MG63 (cell line): ENCODE measurements around the gene PHLDA2. TPM values are rescaled to one million over a fixed set of nuclear protein-coding genes. Genes with fewer than 3 reads are reported as not detected.
A peak's percentile ranks its signal among the peaks of the same experiment; 100 is the strongest.

Experiments used
- DNase-seq: peaks from one replicate; pipeline ENCODE4 v3.0.0-alpha.2; 2020
- H3K27me3 ChIP-seq: fragments of 250-450 bp; sonication (Bioruptor Pico); 2 replicates; pipeline ENCODE4 v1.5.1; 2020; ENCODE audit warnings: mild to moderate bottlenecking, moderate library complexity
- H3K36me3 ChIP-seq: fragments of 250-450 bp; sonication (Bioruptor Pico); 2 replicates; pipeline ENCODE4 v1.5.1; 2020; ENCODE audit warnings: mild to moderate bottlenecking, moderate library complexity
- H3K4me3 ChIP-seq: fragments of 250-450 bp; sonication (Bioruptor Pico); 2 replicates; pipeline ENCODE4 v1.5.1; 2020; ENCODE audit warnings: mild to moderate bottlenecking, moderate library complexity
- H3K9me3 ChIP-seq: fragments of 250-450 bp; sonication (Bioruptor Pico); 2 replicates; pipeline ENCODE4 v1.5.1; 2020; ENCODE audit warnings: mild to moderate bottlenecking, moderate library complexity
- total RNA-seq: library from RNA; depleted of rRNA; stranded (reverse); fragments of >200 nt; shearing (Covaris generic); gene quantifications from 2 replicates; pipeline ENCODE4 v1.2.3, GENCODE V29; 2014; ENCODE audit warnings: low replicate concordance

Gene PHLDA2
- total RNA-seq, 1 experiment from 2014 or later, result 26.4 TPM

- Histone ChIP-seq H3K36me3 (no peaks in the 10 kb centered on the region), H3K4me3 (no peak overlapping the region), H3K9me3 (no peaks in the 10 kb centered on the region), H3K27me3 (no peaks in the 10 kb centered on the region)
- DNase-seq, result peak; percentile 80
These were observed 30.7 kb downstream of the PHLDA2 start for GRCh38 chr11:2898366-2899079.

GRCh38 chr11:2897048-2897447 is 32.2 kb downstream of the PHLDA2 start:
- DNase-seq, result no peak
- no peaks in the 10 kb centered on the region for H3K27me3 ChIP-seq
- H3K9me3 ChIP-seq, result no peaks in the 10 kb centered on the region
- no peak overlapping the region for H3K4me3 ChIP-seq
- no peaks in the 10 kb centered on the region for H3K36me3 ChIP-seq

- Histone ChIP-seq H3K27me3 (no peaks in the 10 kb centered on the region), H3K36me3 (no peaks in the 10 kb centered on the region), H3K4me3 (no peak overlapping the region), H3K9me3 (no peaks in the 10 kb centered on the region)
- no peak for DNase-seq
These were observed 33.2 kb downstream of the PHLDA2 start for GRCh38 chr11:2896047-2896446.

DNA sequence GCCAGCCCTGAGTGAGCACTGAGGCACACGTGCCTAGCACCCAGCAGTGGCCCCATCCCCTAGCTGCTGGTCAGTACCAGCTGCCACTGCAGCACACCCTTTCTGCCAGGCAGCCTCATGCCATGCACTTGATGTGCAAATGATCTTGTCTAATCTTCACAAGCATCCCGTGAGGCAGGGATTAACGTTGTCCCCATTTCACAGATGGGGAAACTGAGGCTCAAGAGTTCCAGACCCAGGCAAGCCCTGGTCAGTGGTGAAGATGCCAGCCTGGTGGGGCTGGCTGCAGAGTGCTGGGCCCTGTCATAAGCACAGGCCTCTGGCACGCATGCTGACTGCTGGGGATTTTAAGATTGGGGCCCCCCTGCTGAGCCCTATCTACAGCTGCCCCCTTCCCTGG is 35.3 kb downstream of the PHLDA2 start:
- Histone ChIP-seq H3K4me3 (no peak overlapping the region), H3K9me3 (no peaks in the 10 kb centered on the region), H3K36me3 (no peaks in the 10 kb centered on the region), H3K27me3 (no peaks in the 10 kb centered on the region)
- DNase-seq, result no peak

DNA sequence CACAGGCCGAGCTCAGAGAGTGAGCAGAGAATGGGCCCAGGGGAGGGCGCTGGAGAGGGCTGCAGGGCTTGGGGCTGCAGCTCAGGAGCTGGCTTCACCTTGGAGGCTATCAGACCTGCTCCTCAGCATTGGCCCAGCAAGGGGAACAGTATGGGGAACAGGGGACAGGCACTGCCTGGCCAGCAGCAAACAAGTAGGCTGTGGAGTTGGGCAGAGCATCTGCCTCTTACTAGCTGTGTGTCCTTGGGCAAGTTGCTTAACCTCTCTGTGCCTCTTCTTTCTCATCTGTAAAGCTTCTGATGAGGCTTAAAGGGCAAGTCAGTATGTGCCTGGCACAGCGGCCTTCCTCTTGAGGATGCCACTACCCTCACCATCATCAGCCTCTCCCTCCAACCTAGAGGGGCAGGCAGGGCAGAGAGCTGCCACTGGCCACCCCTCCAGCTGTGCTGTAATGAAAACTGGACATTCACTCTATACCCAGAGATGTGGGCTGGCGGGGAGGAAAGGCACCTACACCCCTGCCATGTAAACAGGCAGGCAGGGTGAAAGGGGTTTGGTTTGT is 36.2 kb downstream of the PHLDA2 start:
- no peaks in the 10 kb centered on the region for H3K36me3 ChIP-seq
- no peaks in the 10 kb centered on the region for H3K27me3 ChIP-seq
- H3K4me3 ChIP-seq, result peak overlapping the region; percentile 61
- H3K9me3 ChIP-seq, result no peaks in the 10 kb centered on the region
- DNase-seq, result no peak

DNA sequence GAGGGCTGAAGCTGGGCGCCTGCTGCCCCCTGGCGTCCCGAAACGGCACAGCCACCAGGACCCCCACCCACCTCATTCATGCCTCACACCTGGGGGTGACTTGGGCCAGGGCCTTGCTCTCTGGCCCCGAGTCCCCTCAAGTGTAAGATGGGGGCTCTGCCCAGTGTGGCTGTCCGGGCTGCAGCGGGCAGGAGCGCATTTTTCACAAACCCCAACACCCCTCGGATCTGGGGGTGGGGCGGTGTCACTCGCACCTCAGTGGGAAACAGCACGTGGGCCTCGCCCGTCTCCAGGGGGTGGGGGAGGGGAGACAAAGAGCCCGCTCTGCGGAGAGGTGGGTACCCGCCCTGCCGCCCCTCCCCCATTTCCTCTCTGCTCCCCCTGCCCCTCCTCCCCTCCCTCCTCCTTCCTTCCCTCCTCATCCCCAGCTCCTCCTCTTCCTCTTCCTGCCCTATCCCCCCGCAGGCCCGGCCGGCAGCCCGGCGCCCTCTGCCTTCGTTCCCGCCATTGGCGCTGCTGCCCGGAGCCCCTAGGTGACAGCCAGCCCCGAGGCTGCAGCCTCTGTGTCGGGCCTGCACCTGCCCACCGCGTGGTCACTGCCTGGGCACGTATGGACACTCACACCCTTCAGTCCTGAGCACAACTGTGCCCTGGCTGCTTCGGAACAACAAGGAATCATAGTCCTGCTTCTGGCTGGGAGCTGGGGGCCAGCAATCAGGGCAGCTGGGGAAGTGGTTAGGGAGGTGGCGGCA is 36.8 kb downstream of the PHLDA2 start:
- Histone ChIP-seq H3K9me3 (no peaks in the 10 kb centered on the region), H3K36me3 (no peaks in the 10 kb centered on the region), H3K4me3 (peak overlapping the region; percentile 61), H3K27me3 (no peaks in the 10 kb centered on the region)
- DNase-seq, result peak; percentile 70

DNA sequence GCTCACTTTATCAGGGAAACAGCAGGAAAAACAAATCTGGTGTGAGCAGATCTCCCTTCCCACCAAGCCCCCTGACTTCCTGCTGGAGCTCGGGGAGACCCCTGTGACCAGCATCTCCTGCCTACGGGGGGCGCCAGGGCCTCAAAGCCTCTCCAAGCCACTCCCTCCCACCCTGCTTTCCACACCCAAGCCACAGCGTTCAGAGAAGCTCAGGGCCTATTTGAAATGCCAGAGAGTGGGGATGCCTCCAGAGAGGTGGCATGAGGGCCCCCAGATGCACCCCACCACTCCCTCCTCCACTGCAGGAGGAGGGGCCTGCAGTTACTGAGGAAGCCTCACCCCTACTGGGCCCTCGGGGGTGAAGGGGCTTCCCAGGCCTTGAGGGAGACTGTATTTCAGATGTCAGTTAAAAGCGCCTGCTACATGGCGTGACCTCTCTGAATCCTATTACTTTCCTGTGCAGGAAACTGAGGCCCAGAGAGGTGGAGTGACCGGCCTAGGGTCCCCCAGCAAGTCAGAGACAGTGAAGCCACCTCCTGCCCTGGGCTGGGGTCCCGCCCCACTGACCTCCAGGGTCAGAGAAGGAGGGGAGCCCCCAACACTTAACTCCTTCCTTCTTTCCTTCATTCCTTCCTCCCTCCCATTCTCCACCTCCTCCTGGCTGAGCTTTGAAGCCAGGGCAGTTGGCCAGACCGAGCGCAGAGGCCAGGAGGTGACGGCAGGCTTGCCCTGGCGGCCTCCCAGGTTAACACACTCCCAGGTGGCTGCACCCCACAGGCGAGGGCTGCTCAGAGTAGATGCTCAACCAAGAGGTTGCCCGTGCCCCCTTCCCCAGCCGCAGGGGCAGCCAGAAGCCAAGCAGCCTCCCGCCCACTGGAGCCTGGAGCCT is 37.6 kb downstream of the PHLDA2 start:
- Histone ChIP-seq H3K36me3 (no peaks in the 10 kb centered on the region), H3K4me3 (peak overlapping the region; percentile 61), H3K27me3 (no peaks in the 10 kb centered on the region), H3K9me3 (no peaks in the 10 kb centered on the region)
- DNase-seq, result peak; percentile 46

DNA sequence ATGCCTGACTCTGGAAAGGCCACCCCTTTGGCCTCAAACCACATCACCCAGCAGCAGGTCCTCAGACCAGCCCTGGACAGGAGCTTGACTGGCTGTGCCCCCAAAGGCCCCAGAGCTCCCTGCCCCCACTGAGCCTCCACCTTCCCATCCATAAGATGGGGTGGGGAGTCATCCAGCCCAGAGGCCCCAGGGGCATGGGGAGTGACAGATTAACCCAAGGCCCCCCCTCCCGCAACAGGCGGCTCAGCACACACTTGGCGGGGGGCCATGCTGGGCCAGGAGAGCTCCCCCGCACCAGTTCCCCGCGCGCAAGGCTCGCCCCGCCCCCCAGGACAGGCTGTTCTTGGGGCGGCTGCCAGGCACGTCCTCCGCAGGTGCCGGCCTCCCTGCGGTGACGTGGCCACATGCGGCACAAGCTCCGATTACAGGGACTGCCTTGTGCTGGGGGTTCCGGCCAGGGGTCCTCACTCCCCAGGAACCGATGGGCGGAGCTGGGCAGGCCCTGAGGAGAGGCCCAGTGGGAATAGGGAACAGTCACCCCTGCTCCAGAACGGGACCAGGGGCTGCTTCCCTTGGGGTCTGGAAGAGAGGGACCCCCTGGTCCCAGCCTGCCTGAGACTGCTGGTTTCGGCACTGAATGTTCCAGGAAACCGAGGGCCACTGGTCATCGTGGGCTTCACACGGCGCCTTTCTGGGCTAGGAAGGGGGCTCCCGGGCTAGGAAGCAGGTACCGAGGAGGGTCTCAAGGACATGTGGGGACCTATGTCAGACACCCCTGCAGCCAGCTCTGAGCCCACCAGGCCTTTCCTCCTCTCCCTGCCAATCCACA is 38.5 kb downstream of the PHLDA2 start:
- no peaks in the 10 kb centered on the region for H3K36me3 ChIP-seq
- no peaks in the 10 kb centered on the region for H3K9me3 ChIP-seq
- H3K27me3 ChIP-seq, result no peaks in the 10 kb centered on the region
- DNase-seq, result no peak
- H3K4me3 ChIP-seq, result no peak overlapping the region

GRCh38 chr11:2889362-2890273 is 39.6 kb downstream of the PHLDA2 start:
- no peaks in the 10 kb centered on the region for H3K27me3 ChIP-seq
- no peaks in the 10 kb centered on the region for H3K9me3 ChIP-seq
- no peaks in the 10 kb centered on the region for H3K36me3 ChIP-seq
- DNase-seq, result no peak
- H3K4me3 ChIP-seq, result no peak overlapping the region

DNA sequence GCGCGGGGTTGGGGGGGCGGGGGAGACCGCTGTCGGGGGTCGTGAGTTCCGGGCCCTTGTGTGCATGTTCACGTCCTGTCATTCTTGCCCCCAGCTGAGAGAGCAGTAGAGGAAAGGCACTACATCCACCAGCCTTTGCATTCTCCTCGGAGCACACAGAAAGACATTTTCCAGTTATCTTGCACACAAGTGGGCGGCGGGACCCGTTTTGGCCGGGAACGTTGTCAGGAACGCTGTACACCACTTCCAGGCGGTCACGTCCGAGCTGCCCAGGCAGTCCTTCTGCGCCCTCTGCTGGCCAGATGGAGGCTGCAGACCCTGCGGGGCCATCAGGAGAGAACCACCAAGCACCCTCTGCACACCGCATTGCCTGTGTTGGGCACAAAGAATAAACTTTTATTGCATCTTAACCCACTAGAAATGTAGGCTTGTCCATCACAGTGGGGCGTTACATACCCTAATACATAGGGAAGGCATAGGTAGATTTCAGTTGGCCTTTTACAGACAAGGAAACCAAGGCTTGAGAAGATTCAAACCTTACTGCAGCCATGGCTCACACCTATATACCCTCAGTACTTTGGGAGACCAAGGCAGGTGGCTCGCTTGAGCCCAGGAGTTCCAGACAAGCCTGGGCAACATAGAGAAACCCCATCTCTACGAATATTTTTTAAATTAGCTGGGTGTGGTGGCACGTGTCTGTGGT is 40.8 kb downstream of the PHLDA2 start:
- Histone ChIP-seq H3K27me3 (no peaks in the 10 kb centered on the region), H3K36me3 (no peaks in the 10 kb centered on the region), H3K9me3 (no peaks in the 10 kb centered on the region), H3K4me3 (no peak overlapping the region)
- DNase-seq, result peak; percentile 68

GRCh38 chr11:2887515-2888195 is 41.6 kb downstream of the PHLDA2 start:
- H3K27me3 ChIP-seq, result no peaks in the 10 kb centered on the region
- H3K9me3 ChIP-seq, result no peaks in the 10 kb centered on the region
- no peak for DNase-seq
- H3K36me3 ChIP-seq, result no peaks in the 10 kb centered on the region
- no peak overlapping the region for H3K4me3 ChIP-seq

DNA sequence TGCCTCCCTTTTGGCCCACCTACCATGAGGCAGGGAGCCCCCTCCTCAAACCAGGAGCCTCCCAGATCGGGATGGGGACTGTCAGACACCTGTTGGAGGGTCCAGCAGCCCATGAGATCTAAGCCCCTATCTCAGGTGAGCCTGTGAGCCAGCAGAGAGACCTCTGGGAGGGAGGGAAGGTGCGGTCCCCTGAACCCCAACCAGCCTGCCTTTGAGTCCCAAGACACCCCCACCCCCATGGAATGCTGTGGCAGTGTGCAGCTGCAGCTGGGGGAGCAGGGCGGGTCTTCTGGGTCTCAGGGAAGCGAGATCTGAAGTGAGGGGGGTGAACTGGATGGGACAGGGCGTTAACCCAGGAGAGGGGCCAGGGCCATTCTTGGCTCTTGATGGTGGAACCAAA is 42.3 kb downstream of the PHLDA2 start:
- Histone ChIP-seq H3K36me3 (no peaks in the 10 kb centered on the region), H3K9me3 (no peaks in the 10 kb centered on the region), H3K4me3 (no peak overlapping the region), H3K27me3 (no peaks in the 10 kb centered on the region)
- DNase-seq, result no peak

- no peak overlapping the region for H3K4me3 ChIP-seq
- no peak for DNase-seq
- H3K9me3 ChIP-seq, result no peaks in the 10 kb centered on the region
- H3K27me3 ChIP-seq, result no peaks in the 10 kb centered on the region
- H3K36me3 ChIP-seq, result no peaks in the 10 kb centered on the region
These were observed 42.9 kb downstream of the PHLDA2 start for GRCh38 chr11:2886191-2886894.

GRCh38 chr11:2885678-2886081 is 43.5 kb downstream of the PHLDA2 start, which contains the start of gene CDKN1C:
Gene CDKN1C, minus strand, starts transcription at chr11:2885775. Its CDS starts 319 bp downstream, at chr11:2885456.
- Histone ChIP-seq H3K27me3 (no peaks in the 10 kb centered on the region), H3K4me3 (peak within 1 kb of the TSS; percentile 42), H3K9me3 (no peaks in the 10 kb centered on the region), H3K36me3 (no peaks in the 10 kb centered on the region)
- peak; percentile 55 for DNase-seq
